Middle frontal gyrus (tissue), 1 donor: ENCODE results near the gene CAV2.

Experiments used
- DNase-seq: peaks from one replicate; pipeline ENCODE4 v3.0.0-alpha.2; 2015; ENCODE audit warnings: low spot score; ENCODE audit errors: extremely low spot score

Gene CAV2

GRCh38 chr7:116545411-116545993 lies 46.0 kb downstream of the CAV2 start:
- DNase-seq: no peak

- no peak for DNase-seq
These were observed 46.5 kb downstream of the CAV2 start for GRCh38 chr7:116546054-116546453.

GRCh38 chr7:116546916-116547315 lies 47.4 kb downstream of the CAV2 start:
- DNase-seq: no peak

GRCh38 chr7:116547347-116547746 lies 47.8 kb downstream of the CAV2 start:
- DNase-seq: no peak

- DNase-seq: no peak
These were observed 49.0 kb downstream of the CAV2 start for GRCh38 chr7:116548506-116548905.

- no peak for DNase-seq
These were observed 49.8 kb downstream of the CAV2 start for GRCh38 chr7:116549370-116549769.

- no peak for DNase-seq
These were observed 52.2 kb downstream of the CAV2 start for GRCh38 chr7:116551692-116552091.

GRCh38 chr7:116552602-116553001 lies 53.1 kb downstream of the CAV2 start:
- DNase-seq: no peak

- DNase-seq: no peak
These were observed 53.8 kb downstream of the CAV2 start for GRCh38 chr7:116553168-116553964.

- DNase-seq: no peak
These were observed 54.9 kb downstream of the CAV2 start for GRCh38 chr7:116554436-116554835.

GRCh38 chr7:116554911-116555310 lies 55.4 kb downstream of the CAV2 start:
- DNase-seq: no peak

GRCh38 chr7:116557066-116557585 lies 57.6 kb downstream of the CAV2 start:
- no peak for DNase-seq

- DNase-seq: no peak
These were observed 58.4 kb downstream of the CAV2 start for GRCh38 chr7:116557901-116558300.
